OCI-LY7 (cell line): ENCODE measurements around the gene HLA-A.

ENCODE experiments used
- CTCF ChIP-seq: fragments of 200-600 bp; sonication (generic); conservative IDR thresholded peaks from 2 replicates; pipeline ENCODE4 v1.5.1; 2014; ENCODE audit warnings: mild to moderate bottlenecking, antibody characterized with exemption, low read length, moderate library complexity, mixed read lengths
- EZH2phosphoT487 ChIP-seq: fragments of 200-600 bp; sonication (generic); IDR thresholded peaks from 2 replicates; pipeline ENCODE4 v1.6.1; 2018; ENCODE audit warnings: low read depth, borderline replicate concordance, mild to moderate bottlenecking, mixed run types, antibody characterized with exemption, low read length, moderate library complexity, mixed read lengths

GRCh38 chr6:29912840-29913239, 29.5 kb upstream of the HLA-A start:
- TF ChIP-seq CTCF: no peak
- TF ChIP-seq EZH2phosphoT487: no peak
